GM10248 (cell line): ENCODE measurements around the gene DMBX1.

Source experiments
- CTCF ChIA-PET: fragments of 300-600 bp; sonication (Branson Sonifier 250); formaldehyde crosslinking; extraction: SDS; loops from one replicate; lab custom pipeline; 2021; ENCODE audit warnings: antibody characterized with exemption; lab: Yijun Ruan, JAX
- POLR2A ChIA-PET: fragments of 350-650 bp; sonication (Branson Sonifier 250); formaldehyde crosslinking; extraction: SDS; loops from one replicate; lab custom pipeline; 2020; ENCODE audit warnings: antibody characterized with exemption; lab: Yijun Ruan, JAX
- DNase-seq: peaks from one replicate; pipeline ENCODE4 v3.0.0; 2012; ENCODE audit errors: extremely low spot score
- CTCF ChIP-seq: IDR thresholded peaks from 2 replicates; pipeline ENCODE4 v1.5.1; 2012; ENCODE audit warnings: mild to moderate bottlenecking, low read depth; ENCODE audit errors: extremely low read depth, missing control alignments, control extremely low read depth

Gene DMBX1

GRCh38 chr1:46503421-46503820 lies 13.8 kb downstream of the DMBX1 start:
- POLR2A ChIA-PET: no interaction called here
- CTCF ChIA-PET: interaction anchor here (3.0 kb wide), 1 partner anchor 8 kb away, joined by 9 read pairs; no protein-coding TSS in a partner anchor
- no peak for DNase-seq
- no peak for TF ChIP-seq CTCF

- CTCF ChIA-PET: interaction anchor here (0.9 to 1.7 kb wide), 4 partner anchors 12 to 61 kb away, joined by 3 to 6 read pairs (median 4); no protein-coding TSS in a partner anchor
Observed at GRCh38 chr1:46506470-46507219, 17.0 kb downstream of the DMBX1 start.

GRCh38 chr1:46508757-46509156 lies 19.1 kb downstream of the DMBX1 start:
- no peak for DNase-seq
- TF ChIP-seq CTCF: no peak
- CTCF ChIA-PET: interaction anchor here (1.0 kb wide), 1 partner anchor 31 kb away, joined by 3 read pairs; no protein-coding TSS in a partner anchor
- POLR2A ChIA-PET: no interaction called here

More at GRCh38 chr1:46506470-46507219, 17.0 kb downstream of the DMBX1 start:
- TF ChIP-seq CTCF: no peak
- DNase-seq: no peak
- POLR2A ChIA-PET: no interaction called here

- TF ChIP-seq CTCF: no peak
- CTCF ChIA-PET: interaction anchor here (3.3 kb wide), 1 partner anchor 9 kb away, joined by 9 read pairs; no protein-coding TSS in a partner anchor
- POLR2A ChIA-PET: no interaction called here
- DNase-seq: no peak
Observed at GRCh38 chr1:46510341-46510997, 20.8 kb downstream of the DMBX1 start.

GRCh38 chr1:46510998-46511365 lies 21.3 kb downstream of the DMBX1 start:
- ChIA-PET CTCF (interaction anchor here (1.0 to 3.3 kb wide), 2 partner anchors 9 to 64 kb away, joined by 5 to 9 read pairs; no protein-coding TSS in a partner anchor), POLR2A (no interaction called here)
- no peak for TF ChIP-seq CTCF
- no peak for DNase-seq

GRCh38 chr1:46512135-46512791 lies 22.6 kb downstream of the DMBX1 start:
- DNase-seq: no peak
- no peak for TF ChIP-seq CTCF
- POLR2A ChIA-PET: no interaction called here
- CTCF ChIA-PET: interaction anchor here (1.1 to 3.3 kb wide), 3 partner anchors 10 to 15 kb away, joined by 3 to 9 read pairs (median 9); no protein-coding TSS in a partner anchor
